DMS53 treated with DMSO at 0.1 percent for 48 hours (cell line): ENCODE data around the gene DEDD.
"Not testable (repeated sequence)": the region's sequence is repeated elsewhere in the genome, so short reads cannot be mapped to it uniquely, and the experiment has no call there.

ENCODE experiments used
- DNase-seq: peaks from one replicate; lab custom pipeline; 2025; ENCODE audit not compliant: unreplicated experiment; lab: John Stamatoyannopoulos, UW

DEDD gene

DNA sequence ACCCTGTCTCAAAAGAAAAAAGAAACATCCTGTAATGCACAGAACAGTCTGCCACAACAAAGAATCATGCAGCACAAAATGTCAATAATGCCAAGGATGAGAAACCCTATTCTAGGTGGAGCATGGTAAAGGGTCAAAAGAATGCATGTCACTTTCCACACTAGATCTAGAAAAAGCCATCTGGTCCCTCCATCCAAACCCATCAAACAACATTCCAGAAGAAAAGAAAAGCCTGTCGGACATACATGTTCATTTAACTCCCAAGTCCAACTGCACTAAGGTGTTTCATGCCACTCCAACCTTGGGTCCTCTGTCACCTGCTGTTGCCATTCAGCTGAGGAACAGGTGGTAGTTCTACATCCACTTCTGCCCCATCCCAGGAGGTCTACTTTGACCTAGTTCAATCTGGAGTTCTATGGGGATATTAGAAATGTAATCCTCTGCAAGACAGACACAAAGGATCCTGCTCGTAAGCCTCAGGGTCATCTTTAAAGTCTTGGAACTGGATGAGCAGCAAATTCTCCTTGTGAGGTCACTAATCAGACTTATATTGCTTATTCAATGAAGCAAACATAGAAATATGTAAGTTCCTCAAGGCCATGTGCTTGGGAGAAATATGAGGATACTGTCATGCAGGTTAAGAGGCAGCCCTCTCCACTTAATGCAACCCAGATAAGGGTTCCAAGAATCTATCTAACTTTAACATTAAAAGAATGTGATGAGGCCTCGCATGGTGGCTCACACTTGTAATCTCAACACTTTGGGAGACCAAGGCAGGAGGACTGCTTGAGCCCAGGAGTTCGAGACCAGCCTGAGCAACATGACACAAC, 3.7 kb downstream of the DEDD start:
- DNase-seq: no peak

DNA sequence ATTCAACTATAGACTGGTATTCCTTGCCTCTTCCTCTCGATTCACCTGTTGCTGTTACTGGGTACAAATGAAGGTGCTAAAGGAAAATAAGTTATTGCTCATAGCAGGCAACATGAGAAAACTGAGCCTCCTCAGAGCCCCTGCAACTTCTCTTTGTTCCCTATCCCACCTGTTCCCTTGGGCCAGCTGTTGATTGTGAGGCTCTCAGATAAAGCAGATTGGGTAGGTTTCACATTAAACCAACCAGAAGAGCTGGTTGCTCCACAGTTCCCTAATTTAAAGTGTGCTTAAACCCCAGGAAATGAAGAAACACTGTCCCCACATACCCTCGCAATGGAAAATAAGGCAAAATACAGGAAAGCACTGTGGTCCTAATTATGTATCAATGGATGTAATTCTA, 4.8 kb downstream of the DEDD start:
- no peak for DNase-seq

DNA sequence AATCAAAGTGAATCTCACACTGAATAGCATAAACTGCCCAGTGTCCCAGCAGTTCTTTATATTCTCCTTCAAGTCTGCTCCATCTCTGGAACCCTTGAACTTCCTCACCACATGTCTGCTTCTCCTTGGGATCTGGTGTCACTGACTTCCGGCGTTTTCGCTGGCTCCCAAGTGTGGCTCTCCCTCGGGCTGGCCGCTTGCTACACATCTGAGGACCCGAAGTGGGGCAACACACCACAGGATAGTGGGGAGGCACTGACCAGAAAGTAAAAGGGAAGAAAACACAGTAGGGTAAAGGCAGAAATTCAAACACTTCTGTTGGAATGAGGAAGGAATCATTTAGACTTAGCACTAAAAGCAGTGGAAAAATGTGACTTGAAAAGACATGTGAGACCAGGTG, 9.5 kb downstream of the DEDD start:
- DNase-seq: no peak

DNA sequence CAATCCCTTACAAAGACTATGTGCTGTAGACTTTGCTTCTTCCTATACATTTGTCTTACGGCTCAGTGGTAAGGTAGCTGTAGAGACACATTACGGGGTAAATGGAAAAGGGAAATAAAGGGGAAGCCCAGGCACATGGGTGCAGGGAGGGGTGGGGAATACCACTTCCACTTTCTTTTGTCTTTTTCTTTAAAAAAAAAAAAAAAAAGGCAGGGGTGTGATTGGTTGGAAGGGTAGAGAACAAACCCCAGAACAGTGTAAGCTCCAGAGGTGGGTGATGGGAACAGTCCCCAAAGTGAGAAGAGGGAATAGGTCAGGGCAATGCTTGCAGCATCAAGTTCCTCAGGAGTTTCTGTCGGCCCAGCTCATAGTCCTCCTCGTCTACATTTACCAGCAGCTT, 10.6 kb downstream of the DEDD start:
- DNase-seq: no peak

DNA sequence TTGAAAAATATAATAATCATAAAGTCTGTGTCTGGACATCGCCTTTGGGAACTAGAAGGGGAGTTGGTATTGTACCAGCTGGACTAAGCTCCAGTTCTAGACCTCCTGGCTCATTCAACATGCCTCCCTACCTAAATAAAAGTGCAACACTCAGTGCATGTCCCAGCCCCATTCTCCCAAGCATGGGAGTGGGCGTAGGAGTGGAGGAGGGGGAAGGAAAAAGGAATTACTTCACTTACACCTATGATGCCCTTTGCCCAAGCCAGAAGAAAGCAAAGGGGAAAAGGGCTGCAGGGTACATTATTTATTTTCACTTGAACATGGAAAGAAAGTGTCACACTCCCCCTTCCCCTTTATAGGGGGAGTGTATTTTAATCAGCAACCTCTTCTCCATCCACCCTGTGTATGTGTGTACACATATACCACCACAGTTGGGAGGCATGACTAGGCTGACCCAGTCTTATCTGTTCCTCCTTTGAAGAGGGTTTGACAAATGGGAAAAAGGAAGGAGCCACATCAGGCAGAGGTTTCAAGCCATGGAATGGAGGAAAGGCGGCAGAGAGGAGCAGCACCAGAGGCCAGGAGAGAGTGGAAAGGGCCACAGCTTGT, 11.3 kb downstream of the DEDD start:
- DNase-seq: no peak

DNA sequence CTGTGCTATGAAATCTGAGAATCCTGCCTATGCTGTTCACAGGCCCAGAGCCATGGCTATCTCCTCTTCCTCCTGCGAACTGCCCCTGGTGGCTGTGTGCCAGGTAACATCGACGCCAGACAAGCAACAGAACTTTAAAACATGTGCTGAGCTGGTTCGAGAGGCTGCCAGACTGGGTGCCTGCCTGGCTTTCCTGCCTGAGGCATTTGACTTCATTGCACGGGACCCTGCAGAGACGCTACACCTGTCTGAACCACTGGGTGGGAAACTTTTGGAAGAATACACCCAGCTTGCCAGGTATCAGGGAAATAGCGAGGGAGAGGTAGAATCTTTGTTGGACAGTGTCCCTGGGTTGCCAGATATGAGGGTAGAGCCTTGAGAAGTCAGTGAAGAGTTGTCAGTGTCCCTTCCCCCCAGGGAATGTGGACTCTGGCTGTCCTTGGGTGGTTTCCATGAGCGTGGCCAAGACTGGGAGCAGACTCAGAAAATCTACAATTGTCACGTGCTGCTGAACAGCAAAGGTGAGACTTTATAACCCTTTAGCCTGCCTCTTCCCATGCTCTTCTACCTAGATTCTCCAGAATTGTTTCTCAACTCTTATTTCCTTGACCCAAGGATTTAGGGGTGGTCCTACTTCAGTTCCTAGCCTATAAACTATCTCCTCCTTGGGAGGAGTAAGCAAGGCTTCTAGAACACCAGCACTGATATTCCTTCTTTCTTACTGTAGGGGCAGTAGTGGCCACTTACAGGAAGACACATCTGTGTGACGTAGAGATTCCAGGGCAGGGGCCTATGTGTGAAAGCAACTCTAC, 13.2 kb downstream of the DEDD start:
- DNase-seq: no peak

DNA sequence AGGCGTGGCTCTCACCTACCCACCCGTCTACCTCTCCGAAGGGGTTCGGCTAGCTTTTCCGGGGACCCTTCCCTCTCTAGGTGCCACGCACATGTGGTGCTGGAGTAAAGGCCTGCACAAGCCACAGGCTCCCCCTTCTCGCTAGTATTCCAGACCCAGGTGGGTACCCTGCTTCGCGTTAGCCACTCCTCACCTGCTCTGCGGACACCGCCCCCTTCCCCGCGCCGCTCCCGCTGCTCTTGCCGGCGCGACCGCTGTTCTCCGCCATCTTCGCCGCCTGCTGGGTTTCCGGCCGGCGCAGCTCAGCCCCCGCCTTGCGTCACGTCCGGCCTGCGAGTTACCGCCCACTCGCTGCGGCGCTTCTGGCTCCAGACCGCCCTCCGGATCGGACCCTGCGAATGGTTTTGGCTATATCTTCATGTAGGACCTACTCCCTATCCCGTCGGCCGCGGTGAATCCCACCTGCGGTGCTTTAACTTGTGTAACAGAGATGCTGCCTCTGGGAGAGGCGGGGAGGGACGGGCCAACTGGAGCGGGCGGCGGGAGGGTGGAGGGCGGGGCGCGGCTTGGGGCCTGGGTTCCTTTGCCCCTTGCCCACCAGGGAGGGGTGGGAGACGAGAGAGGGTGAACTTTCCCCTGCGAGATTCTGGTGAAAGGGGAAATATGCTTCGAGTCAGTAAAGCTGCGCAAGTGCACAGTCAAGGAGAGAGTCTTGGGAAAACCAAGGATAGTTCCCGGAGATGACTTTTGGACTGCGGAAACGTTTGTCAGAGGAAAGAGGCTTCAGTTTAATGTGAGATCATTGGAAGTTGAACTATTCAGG, 14.5 kb downstream of the DEDD start, which contains the start of the genes NIT1 and PFDN2:
TSS of gene NIT1 (plus strand) at position 347 of the 823 bp plus-strand sequence. CDS start at position 419, 72 bp downstream.
TSS of gene PFDN2 (minus strand) at position 279 of the 823 bp plus-strand sequence. CDS start at position 268, 11 bp downstream.
- peak; percentile 46 for DNase-seq

DNA sequence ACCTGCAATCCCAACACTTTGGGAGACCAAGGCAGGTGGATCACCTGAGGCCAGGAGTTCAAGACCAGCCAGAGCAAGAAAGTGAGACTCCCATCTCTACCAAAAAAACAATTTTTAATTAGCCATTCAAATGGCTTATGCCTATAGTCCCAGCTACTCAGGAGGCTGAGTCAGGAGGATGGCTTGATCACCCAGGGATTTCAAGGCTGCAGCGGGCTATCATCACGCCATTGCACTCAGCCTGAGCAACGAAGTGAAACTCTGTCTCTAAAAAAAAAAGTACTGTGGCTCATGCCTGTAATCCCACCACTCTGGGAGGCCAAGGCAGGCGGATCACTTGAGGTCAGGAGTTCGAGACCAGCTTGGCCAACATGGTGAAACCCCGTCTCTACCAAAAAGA, 16.5 kb downstream of the DEDD start:
- not testable (repeated sequence) for DNase-seq

DNA sequence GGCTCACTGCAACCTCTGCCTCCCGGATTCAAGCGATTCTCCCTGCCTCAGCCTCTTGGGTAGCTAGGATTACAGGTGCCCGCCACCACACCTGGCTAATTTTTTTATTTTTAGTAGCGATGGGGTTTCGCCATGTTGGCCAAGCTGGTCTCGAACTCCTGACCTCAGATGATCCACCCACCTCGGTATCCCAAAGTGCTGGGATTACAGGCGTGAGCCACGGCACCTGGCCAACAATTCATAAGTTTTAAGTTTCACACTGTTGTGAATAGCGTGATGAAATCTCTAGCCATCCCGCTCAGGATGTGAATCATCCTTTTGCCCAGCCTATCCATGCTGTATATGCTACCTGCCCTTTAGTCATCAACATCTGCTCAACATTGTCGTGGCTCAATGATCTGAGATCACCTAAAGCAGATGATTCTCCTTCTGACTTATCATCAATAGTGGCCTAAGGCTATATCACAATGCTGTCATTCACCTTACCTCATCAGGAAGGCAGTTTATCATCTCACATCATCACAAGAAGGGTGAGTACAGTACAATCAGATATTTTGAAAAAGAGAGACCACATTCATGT, 17.2 kb downstream of the DEDD start:
- DNase-seq: peak; percentile 19

DNA sequence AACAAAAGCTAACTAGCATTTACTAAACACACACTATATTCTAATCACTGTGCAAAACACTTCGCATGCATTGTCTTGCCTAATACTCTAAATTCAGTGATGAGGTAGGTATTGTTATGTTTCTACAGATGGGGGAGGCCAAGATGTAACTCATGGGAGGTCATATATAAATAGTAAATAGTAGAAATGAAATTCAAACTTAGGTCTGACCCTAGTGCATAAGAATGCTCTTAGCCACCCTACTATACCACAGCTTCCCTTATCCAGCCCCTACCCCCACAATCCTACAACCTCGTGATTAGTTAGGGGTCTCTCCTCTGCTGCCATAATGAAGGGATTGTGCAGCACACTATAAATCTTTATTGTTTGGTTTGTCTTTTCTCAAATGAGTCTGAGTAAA, 17.9 kb downstream of the DEDD start:
- no peak for DNase-seq

DNA sequence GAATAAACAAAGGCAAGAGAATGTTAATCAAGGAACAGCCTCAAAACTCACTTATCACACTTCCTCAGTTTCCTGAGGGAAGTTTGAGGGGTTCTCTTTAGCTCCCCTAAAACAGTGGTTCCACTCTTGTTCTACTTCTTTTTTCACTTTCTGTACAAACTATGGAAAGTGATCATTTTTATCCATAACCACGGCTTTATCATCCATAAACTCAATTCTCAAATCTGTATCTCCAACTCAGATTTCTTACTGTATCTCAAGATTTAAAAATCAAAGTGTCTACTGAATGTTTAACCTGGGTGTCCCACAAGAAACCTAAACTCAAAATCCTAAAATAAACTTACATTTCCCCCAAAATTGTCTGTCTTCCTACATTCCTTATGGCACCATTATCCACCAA, 18.6 kb downstream of the DEDD start:
- DNase-seq: no peak

DNA sequence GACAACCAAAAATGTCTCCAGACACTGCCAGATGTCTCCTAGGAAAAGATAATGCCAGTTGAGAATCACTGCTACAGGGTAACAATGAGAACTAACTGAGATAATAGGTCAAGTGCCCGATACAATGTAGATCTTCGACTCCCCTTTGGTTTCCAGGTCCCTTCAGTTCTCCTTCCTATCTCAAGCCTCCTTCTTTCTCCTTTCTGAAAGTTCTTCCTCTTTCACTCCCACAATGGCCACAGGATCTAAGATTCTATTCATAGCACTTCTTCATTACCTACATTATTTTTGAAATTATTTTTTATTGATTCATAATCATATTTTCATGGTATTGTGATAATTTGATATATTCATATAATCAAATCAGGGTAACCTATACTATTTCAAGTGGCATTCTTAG, 20.9 kb downstream of the DEDD start:
- DNase-seq: no peak

DNA sequence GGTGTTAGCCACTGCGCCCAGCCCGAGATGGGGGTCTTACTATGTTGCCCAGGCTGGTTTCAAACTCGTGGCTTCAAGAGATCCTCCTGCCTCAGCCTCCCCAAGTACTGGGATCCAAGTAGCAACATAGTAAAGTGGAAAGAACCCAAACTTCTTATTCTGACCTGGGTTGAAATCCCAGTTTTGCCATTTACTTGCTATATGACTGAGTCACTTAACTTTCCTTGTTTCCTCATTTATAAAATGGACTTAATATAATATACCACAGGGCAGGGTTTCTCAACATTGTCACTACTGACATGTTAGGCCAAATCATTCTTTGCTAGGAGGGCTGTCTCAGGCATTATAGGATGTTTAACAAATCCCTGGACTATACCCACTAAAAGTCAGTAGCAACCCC, 21.4 kb downstream of the DEDD start:
- no peak for DNase-seq

DNA sequence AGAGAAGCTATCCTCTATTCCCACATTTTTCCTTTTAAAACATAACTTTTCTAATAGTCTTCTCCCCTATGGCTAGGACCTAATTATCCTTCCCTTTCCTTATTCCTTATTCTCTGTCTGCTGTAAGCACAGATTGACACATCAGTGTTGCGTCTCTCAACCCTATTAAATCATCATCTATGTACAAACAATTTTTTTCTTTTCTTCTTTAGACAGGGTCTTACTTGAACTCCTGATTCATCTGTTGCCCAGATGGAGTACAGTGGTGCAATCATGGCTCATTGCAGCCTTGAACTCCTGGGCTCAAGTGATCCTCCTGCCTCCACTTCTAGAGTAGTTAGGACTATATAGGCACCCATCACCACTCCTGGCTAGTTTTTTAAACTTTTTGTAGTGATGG, 26.0 kb downstream of the DEDD start:
- no peak for DNase-seq

DNA sequence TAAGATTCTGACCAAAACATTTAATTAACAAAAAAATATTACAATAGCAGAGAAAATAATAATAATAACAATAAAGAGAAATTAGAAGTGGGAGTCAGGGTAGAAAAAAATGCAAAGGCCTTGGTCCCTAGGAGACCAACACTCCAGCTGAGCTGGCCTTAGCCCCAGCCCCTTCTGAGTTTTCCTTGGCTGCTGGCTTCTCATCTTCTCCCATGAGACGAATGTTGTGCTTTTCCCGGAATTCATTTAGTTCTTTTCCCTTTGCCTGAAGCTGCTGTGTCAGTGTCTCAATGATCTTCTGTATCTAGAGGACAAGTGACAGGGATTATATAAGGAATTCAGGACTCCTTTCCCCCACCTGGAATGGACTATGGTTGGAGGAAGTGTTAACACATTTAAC, 31.9 kb downstream of the DEDD start:
- no peak for DNase-seq

DNA sequence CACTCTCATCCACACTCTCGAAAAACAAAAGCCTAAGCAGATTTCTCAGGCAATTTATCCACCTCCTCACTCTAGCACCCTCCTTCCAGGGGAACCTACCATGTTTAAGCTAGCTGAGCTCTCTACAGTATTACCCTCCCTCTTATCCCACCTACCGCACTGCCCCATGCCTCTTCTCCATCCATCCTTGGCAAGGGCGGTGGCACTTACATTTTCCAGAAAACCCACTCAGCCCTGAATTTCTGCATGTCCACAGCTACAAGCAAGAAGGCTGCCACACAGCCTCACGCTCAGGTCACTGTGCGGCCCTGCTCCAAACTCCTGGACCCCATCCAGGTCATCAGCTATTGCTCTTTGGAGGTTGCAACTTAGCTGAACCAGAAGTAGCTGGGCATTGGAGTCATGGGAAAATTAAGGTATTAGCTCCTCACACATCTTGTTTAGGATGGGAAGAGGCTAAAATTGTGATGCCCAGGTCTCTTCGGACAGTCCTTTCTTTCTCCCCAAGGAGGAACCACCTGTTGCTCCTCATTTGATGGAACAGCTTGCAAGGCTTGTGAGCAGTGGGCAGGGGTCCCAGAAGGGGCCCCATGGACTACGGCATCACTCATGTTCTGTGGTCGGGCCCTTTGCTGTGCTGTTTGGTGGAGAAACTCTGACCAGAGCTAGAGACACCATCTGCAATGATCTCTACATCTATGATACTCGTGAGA, 33.2 kb downstream of the DEDD start:
- DNase-seq: no peak

DNA sequence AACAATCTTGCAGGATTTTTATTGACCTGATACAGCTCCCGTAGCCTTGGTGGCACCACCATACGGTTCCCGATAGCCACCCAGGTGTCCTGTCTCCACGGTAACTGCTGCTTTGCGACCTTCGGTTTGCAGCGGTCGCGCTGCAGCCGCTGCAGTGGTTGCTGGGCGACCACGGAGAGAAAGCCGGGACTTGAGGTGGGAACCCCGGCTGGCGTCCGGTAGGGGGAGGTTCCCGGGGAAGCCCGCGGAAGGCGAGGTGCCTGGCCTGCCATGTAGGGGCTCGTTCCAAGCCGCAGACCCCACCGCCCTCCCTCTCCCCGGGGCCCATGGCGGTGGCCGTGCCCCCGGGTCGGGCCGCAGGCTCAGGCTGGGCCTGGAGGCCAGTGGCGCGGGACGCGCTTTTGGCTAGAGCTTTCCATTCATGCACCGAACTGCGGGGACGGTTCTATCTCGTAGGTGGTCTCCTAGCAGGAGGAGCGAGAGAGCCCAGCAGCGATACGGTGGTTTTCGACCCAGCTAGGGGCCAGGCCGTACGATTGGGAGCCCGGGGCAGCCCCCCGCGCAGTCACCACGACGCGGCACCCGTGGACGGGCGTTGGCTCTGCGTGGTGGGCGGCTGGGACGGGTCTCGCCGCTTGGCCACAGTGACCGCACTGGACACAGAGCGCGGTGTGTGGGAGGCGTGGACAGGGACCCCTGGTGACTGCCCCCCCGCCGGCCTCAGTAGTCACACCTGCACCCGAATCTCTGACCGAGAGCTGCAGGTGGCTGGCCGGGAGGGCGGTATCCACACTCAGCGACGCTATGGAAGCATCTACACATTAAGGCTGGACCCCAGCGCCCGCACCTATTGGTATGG, 34.0 kb downstream of the DEDD start, which contains the start of gene KLHDC9:
TSS of gene KLHDC9 (plus strand) at position 152 of the 859 bp plus-strand sequence. CDS start at position 327, 175 bp downstream.
- DNase-seq: peak; percentile 80

DNA sequence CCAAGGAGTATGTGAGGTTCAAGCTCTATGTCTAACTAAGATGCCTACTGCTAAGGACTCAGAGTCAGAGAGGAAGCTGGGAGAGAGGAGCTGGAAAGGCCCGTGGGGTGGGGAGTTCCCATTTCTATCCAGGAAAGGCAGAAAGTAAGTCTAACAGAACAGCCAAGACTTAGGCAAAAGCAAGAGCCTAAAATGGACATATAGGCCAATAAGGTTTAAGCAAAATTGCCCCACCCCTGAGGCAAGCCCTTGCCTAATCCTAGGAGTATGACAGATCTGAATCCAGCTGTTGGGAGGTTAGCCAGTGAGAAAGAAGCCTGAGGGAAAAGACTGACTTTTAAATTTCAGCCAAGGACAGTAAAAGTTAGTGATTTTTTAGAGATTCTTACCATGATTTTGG, 35.9 kb downstream of the DEDD start:
- DNase-seq: no peak

DNA sequence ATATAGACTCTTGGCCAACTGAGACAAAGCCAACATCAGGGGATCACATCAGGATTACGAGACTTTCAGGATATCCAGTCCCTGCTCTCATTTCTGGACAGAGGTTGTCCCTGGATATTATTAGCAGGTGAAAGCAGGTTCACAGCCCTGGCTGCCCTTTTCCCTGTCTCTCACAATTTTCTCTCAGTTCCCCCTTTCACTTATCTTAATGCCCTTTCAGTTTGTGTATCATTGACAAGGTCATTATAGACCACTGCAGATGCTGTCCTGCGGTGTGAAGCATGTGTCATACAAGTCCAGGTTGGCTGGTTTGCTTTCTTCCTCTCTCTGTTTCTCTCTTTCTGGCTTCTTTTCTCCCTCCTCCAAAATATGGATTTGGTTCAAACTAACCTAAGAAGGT, 36.5 kb downstream of the DEDD start:
- no peak for DNase-seq
